HUDEP-2 (cell line): Measurements from ENCODE around the gene DYRK2.
A peak's percentile ranks its signal among the peaks of the same experiment; 100 is the strongest.

Experiments used
- DNase-seq, 76 experiments: peaks; one replicate each; lab custom pipeline; 2025; ENCODE audit not compliant: unreplicated experiment in 76 of 76; lab: John Stamatoyannopoulos, UW

DYRK2 gene

GRCh38 chr12:67645126-67645525, 3.4 kb upstream of the DYRK2 start:
- DNase-seq: no peak

- DNase-seq: no peak
These were observed 2.9 kb upstream of the DYRK2 start for GRCh38 chr12:67645601-67646000.

- no peak for DNase-seq
These were observed 1.8 kb upstream of the DYRK2 start for GRCh38 chr12:67646775-67647174.

- no peak for DNase-seq
These were observed 1.3 kb upstream of the DYRK2 start for GRCh38 chr12:67647181-67647798.

GRCh38 chr12:67647799-67648520, 585 bp upstream of the DYRK2 start:
- peak in 17 of 76 experiments; percentile 3 to 34 (median 15) for DNase-seq

- peak in 2 of 76 experiments; percentile 20 to 23 for DNase-seq
These were observed 670 bp downstream of the DYRK2 start for GRCh38 chr12:67649261-67649569.

- peak in 9 of 76 experiments; percentile 4 to 33 (median 14) for DNase-seq
These were observed 1.2 kb downstream of the DYRK2 start for GRCh38 chr12:67649570-67650387.

- no peak for DNase-seq
These were observed 2.0 kb downstream of the DYRK2 start for GRCh38 chr12:67650388-67651131.

GRCh38 chr12:67651132-67651695, 2.7 kb downstream of the DYRK2 start:
- peak in 2 of 76 experiments; percentile 10 to 13 for DNase-seq

GRCh38 chr12:67655829-67656228, 7.3 kb downstream of the DYRK2 start:
- no peak for DNase-seq

- DNase-seq: no peak
These were observed 7.7 kb downstream of the DYRK2 start for GRCh38 chr12:67656251-67656650.

- DNase-seq: no peak
These were observed 9.9 kb downstream of the DYRK2 start for GRCh38 chr12:67658486-67658885.

GRCh38 chr12:67659292-67659691, 10.7 kb downstream of the DYRK2 start:
- DNase-seq: no peak

GRCh38 chr12:67661311-67662021, 12.9 kb downstream of the DYRK2 start:
- peak in 3 of 76 experiments; percentile 1 to 16 (median 6) for DNase-seq

- no peak for DNase-seq
These were observed 14.5 kb downstream of the DYRK2 start for GRCh38 chr12:67662910-67663538.

- DNase-seq: no peak
These were observed 15.6 kb downstream of the DYRK2 start for GRCh38 chr12:67664171-67664570.

GRCh38 chr12:67665679-67666078, 17.1 kb downstream of the DYRK2 start:
- DNase-seq: no peak

- DNase-seq: no peak
These were observed 18.1 kb downstream of the DYRK2 start for GRCh38 chr12:67666605-67667004.

GRCh38 chr12:67667276-67668073, 18.9 kb downstream of the DYRK2 start:
- no peak for DNase-seq
